GM12891 (cell line): Measurements from ENCODE around the gene PGM2.

ENCODE experiments used
- PAX5 ChIP-seq: IDR thresholded peaks from 2 replicates; pipeline ENCODE4 v1.6.1; 2011; ENCODE audit warnings: low read length, moderate library complexity, mild to moderate bottlenecking; ENCODE audit not compliant: insufficient read depth, severe bottlenecking
- POLR2A ChIP-seq: IDR thresholded peaks from 2 replicates; pipeline ENCODE4 v1.6.1; 2011; ENCODE audit warnings: low read depth, low read length, control low read depth
- POLR2AphosphoS5 ChIP-seq: IDR thresholded peaks from 2 replicates; pipeline ENCODE4 v1.6.1; 2011; ENCODE audit warnings: low read depth, low read length, control low read depth
- SPI1 ChIP-seq: IDR thresholded peaks from 2 replicates; pipeline ENCODE4 v1.6.1; 2011; ENCODE audit warnings: low read depth, low read length, control low read depth
- TAF1 ChIP-seq: IDR thresholded peaks from 2 replicates; pipeline ENCODE4 v1.6.1; 2011; ENCODE audit warnings: low read depth, low read length, control low read depth

DNA sequence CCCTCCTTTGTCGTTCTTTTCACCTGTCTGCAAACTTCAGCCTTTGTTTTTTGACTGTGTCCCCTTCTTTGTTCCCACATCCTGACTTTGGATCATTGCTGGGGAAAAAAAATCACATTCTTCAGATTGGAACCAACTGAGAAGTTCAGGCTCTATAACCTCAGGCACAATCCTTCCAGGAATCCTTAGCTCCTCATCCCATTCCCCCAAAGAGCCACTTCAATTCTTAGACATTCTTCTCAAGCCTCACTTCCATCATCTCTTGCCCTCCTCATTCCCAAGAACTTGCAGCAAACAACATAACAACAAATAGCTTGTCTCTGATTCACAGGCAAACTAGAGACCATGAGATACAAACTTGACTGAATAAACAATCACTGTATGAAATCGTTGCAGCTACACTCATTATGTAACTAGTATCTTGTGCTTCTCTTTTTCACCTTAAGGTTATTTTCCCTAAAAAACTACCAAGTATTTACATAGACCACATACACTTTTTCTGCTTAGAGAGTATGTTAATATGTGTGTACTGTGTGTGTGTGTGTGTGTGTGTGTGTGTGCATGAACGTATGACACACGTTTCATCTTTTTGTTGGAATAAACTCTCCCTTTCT lies 26.4 kb upstream of the PGM2 start:
- no peak for TF ChIP-seq POLR2A
- TF ChIP-seq PAX5: no peak
- no peak for TF ChIP-seq TAF1
- no peak for TF ChIP-seq POLR2AphosphoS5
- no peak for TF ChIP-seq SPI1
